ENCODE measurements around the gene LRTM2. TPM values are rescaled to one million over a fixed set of nuclear protein-coding genes. Genes with fewer than 3 reads are reported as not detected.
A peak's percentile ranks its signal among the peaks of the same experiment; 100 is the strongest.

Gene LRTM2
- total RNA-seq, 1 donor from 2014 or later = not detected

- H3K27ac Mint-ChIP-seq = peak overlapping the region; percentile 87
- H2AFZ ChIP-seq (replicated peaks) = no peak overlapping the region
- H3K36me3 Mint-ChIP-seq = no peaks in the 10 kb centered on the region
- no peaks in the 10 kb centered on the region for H3K27me3 ChIP-seq
- peaks cover 68% of the 10 kb centered on the region for H3K4me1 Mint-ChIP-seq
- H3K9ac ChIP-seq = no peak overlapping the region
- no peaks in the 10 kb centered on the region for H3F3A ChIP-seq (ENCODE audit: low read depth)
- H3K4me2 ChIP-seq = no peak overlapping the region
- no peaks in the 10 kb centered on the region for H3K9me3 ChIP-seq (ENCODE audit: low read depth)
- H3K36me3 ChIP-seq = no peaks in the 10 kb centered on the region
- H3K9me3 Mint-ChIP-seq = no peaks in the 10 kb centered on the region
- DNase-seq (ENCODE audit: low spot score) = no peak
- H3K4me3 Mint-ChIP-seq = peak overlapping the region; percentile 74
- no peaks in the 10 kb centered on the region for H3K79me2 ChIP-seq (ENCODE audit: low read depth)
- H3K27ac ChIP-seq = no peak overlapping the region
- H3K4me3 ChIP-seq = no peak overlapping the region
- H3K27me3 Mint-ChIP-seq (ENCODE audit: insufficient read depth, low read depth) = peaks cover 10% of the 10 kb centered on the region
- TF ChIP-seq, protein P1, sequence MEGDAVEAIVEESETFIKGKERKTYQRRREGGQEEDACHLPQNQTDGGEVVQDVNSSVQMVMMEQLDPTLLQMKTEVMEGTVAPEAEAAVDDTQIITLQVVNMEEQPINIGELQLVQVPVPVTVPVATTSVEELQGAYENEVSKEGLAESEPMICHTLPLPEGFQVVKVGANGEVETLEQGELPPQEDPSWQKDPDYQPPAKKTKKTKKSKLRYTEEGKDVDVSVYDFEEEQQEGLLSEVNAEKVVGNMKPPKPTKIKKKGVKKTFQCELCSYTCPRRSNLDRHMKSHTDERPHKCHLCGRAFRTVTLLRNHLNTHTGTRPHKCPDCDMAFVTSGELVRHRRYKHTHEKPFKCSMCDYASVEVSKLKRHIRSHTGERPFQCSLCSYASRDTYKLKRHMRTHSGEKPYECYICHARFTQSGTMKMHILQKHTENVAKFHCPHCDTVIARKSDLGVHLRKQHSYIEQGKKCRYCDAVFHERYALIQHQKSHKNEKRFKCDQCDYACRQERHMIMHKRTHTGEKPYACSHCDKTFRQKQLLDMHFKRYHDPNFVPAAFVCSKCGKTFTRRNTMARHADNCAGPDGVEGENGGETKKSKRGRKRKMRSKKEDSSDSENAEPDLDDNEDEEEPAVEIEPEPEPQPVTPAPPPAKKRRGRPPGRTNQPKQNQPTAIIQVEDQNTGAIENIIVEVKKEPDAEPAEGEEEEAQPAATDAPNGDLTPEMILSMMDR (IDR thresholded peaks at IDR 0.05) = no peak
- no peak for TF ChIP-seq EZH2 (IDR thresholded peaks at IDR 0.05)
- no peak for TF ChIP-seq EZH2phosphoT487 (IDR thresholded peaks at IDR 0.05)
- peaks cover 6% of the 10 kb centered on the region for H3K4me1 ChIP-seq
- H4K20me1 ChIP-seq (ENCODE audit: low read depth) = peaks cover under 1% of the 10 kb centered on the region
Observed at GRCh38 chr12:1838205-1838993, 18.0 kb downstream of the LRTM2 start.

DNA sequence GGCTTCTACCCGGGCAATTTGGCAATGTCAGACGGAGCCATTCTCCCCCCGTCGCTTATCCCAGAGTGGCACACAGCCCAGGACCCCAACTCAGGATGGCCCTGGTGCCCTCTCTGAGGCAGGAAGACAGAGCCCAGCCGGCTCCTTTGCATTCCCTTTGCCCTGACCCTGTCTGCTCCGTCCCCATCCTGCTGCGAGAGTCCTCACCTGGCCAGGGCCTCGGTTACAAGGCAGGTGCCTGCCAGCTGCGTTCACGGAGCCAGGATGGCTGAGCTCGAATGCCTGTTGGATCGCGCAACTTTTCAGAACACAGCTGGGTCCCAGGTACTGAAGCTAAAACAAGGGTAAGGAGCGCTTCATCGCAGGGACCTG, 18.6 kb downstream of the LRTM2 start:
- peak overlapping the region; percentile 87 for H3K27ac Mint-ChIP-seq
- no peaks in the 10 kb centered on the region for H3K9me3 ChIP-seq (ENCODE audit: low read depth)
- no peak overlapping the region for H2AFZ ChIP-seq (replicated peaks)
- DNase-seq (ENCODE audit: low spot score) = no peak
- no peak overlapping the region for H3K4me2 ChIP-seq
- H4K20me1 ChIP-seq (ENCODE audit: low read depth) = no peaks in the 10 kb centered on the region
- H3K27ac ChIP-seq = no peak overlapping the region
- peaks cover 1% of the 10 kb centered on the region for H3K27me3 ChIP-seq
- H3K4me3 ChIP-seq = no peak overlapping the region
- H3K4me1 Mint-ChIP-seq = peaks cover 70% of the 10 kb centered on the region
- H3K9ac ChIP-seq = no peak overlapping the region
- no peaks in the 10 kb centered on the region for H3F3A ChIP-seq (ENCODE audit: low read depth)
- no peaks in the 10 kb centered on the region for H3K79me2 ChIP-seq (ENCODE audit: low read depth)
- H3K4me3 Mint-ChIP-seq = peak overlapping the region; percentile 18
- no peak for TF ChIP-seq EZH2 (IDR thresholded peaks at IDR 0.05)
- TF ChIP-seq EZH2phosphoT487 (IDR thresholded peaks at IDR 0.05) = no peak
- peaks cover 10% of the 10 kb centered on the region for H3K27me3 Mint-ChIP-seq (ENCODE audit: insufficient read depth, low read depth)
- no peaks in the 10 kb centered on the region for H3K36me3 Mint-ChIP-seq
- H3K4me1 ChIP-seq = peaks cover 6% of the 10 kb centered on the region
- H3K9me3 Mint-ChIP-seq = no peaks in the 10 kb centered on the region
- no peaks in the 10 kb centered on the region for H3K36me3 ChIP-seq

- no peaks in the 10 kb centered on the region for H3K9me3 Mint-ChIP-seq
- no peak overlapping the region for H3K4me3 Mint-ChIP-seq
- Histone ChIP-seq H3K9ac (no peak overlapping the region), H3K4me2 (no peak overlapping the region), H3K27ac (no peak overlapping the region), H2AFZ (replicated peaks) (no peak overlapping the region), H3F3A (ENCODE audit: low read depth) (no peaks in the 10 kb centered on the region), H3K27me3 (peaks cover 6% of the 10 kb centered on the region), H4K20me1 (ENCODE audit: low read depth) (no peaks in the 10 kb centered on the region), H3K36me3 (no peaks in the 10 kb centered on the region), H3K4me1 (peaks cover 6% of the 10 kb centered on the region), H3K4me3 (no peak overlapping the region), H3K9me3 (ENCODE audit: low read depth) (no peaks in the 10 kb centered on the region), H3K79me2 (ENCODE audit: low read depth) (no peaks in the 10 kb centered on the region)
- DNase-seq (ENCODE audit: low spot score) = no peak
- peak overlapping the region; percentile 82 for H3K27ac Mint-ChIP-seq
- no peaks in the 10 kb centered on the region for H3K36me3 Mint-ChIP-seq
- peaks cover 74% of the 10 kb centered on the region for H3K4me1 Mint-ChIP-seq
- TF ChIP-seq, protein P1 (IDR thresholded peaks at IDR 0.05) = no peak
- TF ChIP-seq EZH2 (IDR thresholded peaks at IDR 0.05) = no peak
- TF ChIP-seq EZH2phosphoT487 (IDR thresholded peaks at IDR 0.05) = no peak
- H3K27me3 Mint-ChIP-seq (ENCODE audit: insufficient read depth, low read depth) = peaks cover 10% of the 10 kb centered on the region
Observed at GRCh38 chr12:1839464-1839863, 19.1 kb downstream of the LRTM2 start.
